Urinary bladder (tissue), 4 donors: ENCODE data around the gene ZNF426. TPM values are rescaled to one million over a fixed set of nuclear protein-coding genes. Genes with fewer than 3 reads are reported as not detected.
"Not testable (repeated sequence)": the region's sequence is repeated elsewhere in the genome, so short reads cannot be mapped to it uniquely, and the experiment has no call there.

ENCODE experiments used
- DNase-seq: peaks from one replicate; pipeline ENCODE4 v3.0.0-alpha.2; 2015; ENCODE audit errors: extremely low spot score
- H3K27ac ChIP-seq: one replicate; pipeline ENCODE4 v1.5.1; 2013; ENCODE audit warnings: low read depth, mild to moderate bottlenecking, moderate library complexity
- H3K36me3 ChIP-seq: one replicate; pipeline ENCODE4 v1.6.1; 2013; ENCODE audit warnings: mild to moderate bottlenecking, moderate library complexity; ENCODE audit not compliant: insufficient read depth
- H3K4me1 ChIP-seq: one replicate; pipeline ENCODE4 v1.6.1; 2013; ENCODE audit warnings: mild to moderate bottlenecking, moderate library complexity; ENCODE audit not compliant: insufficient read depth
- H3K4me3 ChIP-seq: one replicate; pipeline ENCODE4 v1.5.1; 2013; ENCODE audit warnings: low read depth, low read length
- WGBS: extraction: QIAGEN DNeasy Blood & Tissue Kit; methylation state at CpG from one replicate; pipeline ENCODE4 v1.1.7; 2013; 5-methylcytosine and 5-hydroxymethylcytosine counted together
- polyA plus RNA-seq: library from polyadenylated mRNA; stranded (reverse); fragments of 200-250 nt; gene quantifications from one replicate; pipeline ENCODE4 v1.2.3, GENCODE V29; 2013
- total RNA-seq: library from RNA; depleted of rRNA; stranded (reverse); fragments of >200 nt; gene quantifications from one replicate; pipeline ENCODE4 v1.2.3, GENCODE V29; 2014
- donor health status: healthy with polysubstance abuse.
- donor health status: healthy.

Gene ZNF426
- 29.8 TPM for total RNA-seq
- polyA plus RNA-seq: 6.9 TPM

DNA sequence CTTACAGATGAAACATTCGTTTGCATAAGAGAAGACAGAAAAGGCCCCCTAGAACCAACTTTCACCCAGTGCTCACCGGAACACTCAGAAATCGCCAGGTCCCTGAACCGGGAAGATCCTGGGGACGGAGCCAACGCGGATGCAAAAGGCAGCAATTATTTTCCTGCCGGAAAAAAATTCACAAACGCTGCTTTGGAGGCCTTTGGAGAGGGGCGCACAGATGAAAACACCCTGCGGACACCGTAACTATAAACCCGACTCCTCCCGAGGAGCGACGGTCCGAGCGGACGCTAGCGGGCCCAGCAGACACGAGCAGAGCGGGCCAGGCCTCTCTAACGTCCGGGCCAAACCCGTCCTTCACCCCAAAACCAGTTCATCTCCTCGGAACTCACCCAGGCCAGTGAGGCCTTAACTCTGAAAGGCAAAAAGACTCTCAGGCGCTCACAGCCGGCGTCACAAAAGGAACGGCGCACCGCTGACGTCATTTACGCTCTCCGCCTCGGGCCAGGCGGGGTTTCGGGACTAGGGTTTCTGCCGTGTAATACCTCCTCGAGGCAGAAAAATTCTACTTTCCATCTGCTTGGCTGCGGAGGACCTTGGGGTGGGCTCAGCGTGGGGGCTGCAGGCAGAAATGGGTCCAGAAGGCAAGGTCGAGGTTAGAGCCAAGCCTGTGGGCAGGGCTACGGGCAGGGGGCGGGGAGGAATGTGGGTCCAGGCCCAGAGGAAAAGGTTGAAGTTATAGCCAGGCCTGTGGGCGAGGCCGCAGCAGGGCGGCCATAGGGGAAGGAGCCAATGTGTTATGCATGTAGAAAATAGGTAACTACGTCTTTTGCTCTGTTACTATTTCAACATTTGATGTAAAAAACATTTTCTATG lies at the start of gene ZNF426:
Gene ZNF426, minus strand, starts transcription at position 463 of the 876 bp plus-strand sequence. CDS start 2,413 bp downstream, outside the sequence.
- peak; percentile 89 for DNase-seq
- under 1% methylated on average over 49 of the region's 49 CpGs for WGBS
- H3K4me3 ChIP-seq: peak within 1 kb of the TSS; percentile 82
- peak within 1 kb of the TSS; percentile 97 for H3K27ac ChIP-seq
- peaks cover 16% of the 10 kb centered on the region for H3K36me3 ChIP-seq
- H3K4me1 ChIP-seq: no peaks in the 10 kb centered on the region

DNA sequence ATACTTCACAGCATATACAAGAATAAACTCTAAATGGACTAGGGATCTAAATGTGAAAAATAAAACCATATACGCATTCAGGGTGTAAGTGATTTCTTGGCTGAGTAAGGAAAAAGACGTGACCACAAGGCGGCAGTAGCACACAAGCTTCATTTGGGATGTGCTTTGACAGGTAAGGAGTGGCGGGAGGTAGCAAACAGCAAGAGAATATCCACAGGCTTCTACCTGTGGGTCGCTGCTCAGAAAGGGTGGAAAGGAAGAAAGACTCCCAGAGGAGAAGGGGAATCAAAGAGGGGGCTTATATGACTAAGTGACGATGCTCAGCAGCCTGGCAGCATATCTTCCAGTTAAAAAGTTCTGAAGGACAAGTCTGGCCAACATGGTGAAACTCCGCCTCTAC lies 48.3 kb upstream of the ZNF426 start:
- no peaks in the 10 kb centered on the region for H3K36me3 ChIP-seq
- 16% methylated on average over 7 of the region's 7 CpGs for WGBS
- H3K4me3 ChIP-seq: no peak overlapping the region
- DNase-seq: peak; percentile 48
- no peaks in the 10 kb centered on the region for H3K4me1 ChIP-seq
- no peak overlapping the region for H3K27ac ChIP-seq

GRCh38 chr19:9584073-9584833 lies 45.8 kb upstream of the ZNF426 start, which contains the start of gene ZNF121:
Gene ZNF121, minus strand, starts transcription at chr19:9584504. Its CDS starts 16,407 bp downstream, at chr19:9568097.
- no peaks in the 10 kb centered on the region for H3K36me3 ChIP-seq
- peak; percentile 75 for DNase-seq
- no peaks in the 10 kb centered on the region for H3K4me1 ChIP-seq
- under 1% methylated on average over 51 of the region's 51 CpGs for WGBS
- peak within 1 kb of the TSS; percentile 95 for H3K27ac ChIP-seq
- H3K4me3 ChIP-seq: peak within 1 kb of the TSS; percentile 93

- WGBS: 83% methylated on average over 13 of the region's 13 CpGs
- not testable (repeated sequence) for H3K27ac ChIP-seq, H3K36me3 ChIP-seq, H3K4me3 ChIP-seq, DNase-seq, H3K4me1 ChIP-seq
These were observed 43.8 kb upstream of the ZNF426 start for GRCh38 chr19:9582081-9582725.

- DNase-seq: no peak
- Histone ChIP-seq H3K4me1 (no peaks in the 10 kb centered on the region), H3K27ac (no peak overlapping the region), H3K4me3 (no peak overlapping the region), H3K36me3 (no peaks in the 10 kb centered on the region)
- 89% methylated on average over 5 of the region's 5 CpGs for WGBS
These were observed 42.3 kb upstream of the ZNF426 start for GRCh38 chr19:9580728-9581127.

GRCh38 chr19:9570255-9570654 lies 31.8 kb upstream of the ZNF426 start:
- peaks cover 27% of the 10 kb centered on the region for H3K36me3 ChIP-seq

GRCh38 chr19:9566729-9567128 lies 28.3 kb upstream of the ZNF426 start:
- WGBS: 98% methylated on average over 1 of the region's 1 CpG
- DNase-seq: no peak
- H3K36me3 ChIP-seq: peaks cover 35% of the 10 kb centered on the region

More at GRCh38 chr19:9570255-9570654, 31.8 kb upstream of the ZNF426 start:
- Histone ChIP-seq H3K4me1 (no peaks in the 10 kb centered on the region), H3K27ac (no peak overlapping the region), H3K4me3 (no peak overlapping the region)
- DNase-seq: no peak
- WGBS: 99% methylated on average over 6 of the region's 6 CpGs

DNA sequence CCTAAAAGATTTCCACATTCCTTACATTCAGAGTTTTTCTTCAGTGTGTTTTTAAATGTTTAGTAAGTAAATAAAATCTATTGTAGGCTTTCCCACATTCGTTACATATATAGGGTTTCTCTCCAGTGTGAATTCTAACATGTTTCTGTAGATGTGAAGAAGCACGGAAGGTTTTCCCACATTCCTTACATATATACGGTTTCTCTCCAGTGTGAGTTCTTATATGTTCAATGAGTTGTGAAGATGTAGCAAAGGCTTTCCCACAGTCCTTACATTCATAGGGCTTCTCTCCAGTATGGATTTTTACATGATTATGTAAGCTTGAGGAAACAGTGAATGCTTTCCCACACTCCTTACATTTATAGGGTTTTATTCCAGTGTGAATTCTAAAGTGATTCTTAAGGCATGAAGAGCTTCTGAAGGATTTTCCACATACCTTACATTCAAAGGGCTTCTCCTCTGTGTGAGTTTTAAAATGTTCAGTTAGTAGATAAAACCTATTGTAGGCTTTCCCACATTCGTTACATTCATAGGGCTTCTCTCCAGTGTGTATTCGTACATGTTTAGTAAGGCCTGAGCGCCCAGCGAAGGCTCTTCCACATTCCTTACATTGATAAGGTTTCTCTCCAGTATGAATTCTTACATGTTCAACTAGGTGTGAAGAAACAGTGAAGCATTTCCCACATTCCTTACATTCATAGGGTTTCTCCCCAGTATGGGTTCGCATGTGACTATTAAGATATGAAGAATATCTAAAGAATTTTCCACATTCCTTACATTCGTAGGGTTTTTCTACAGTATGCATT lies 27.7 kb upstream of the ZNF426 start:
- no peak for DNase-seq
- Histone ChIP-seq H3K36me3 (peaks cover 34% of the 10 kb centered on the region), H3K4me3 (no peak overlapping the region), H3K27ac (no peak overlapping the region), H3K4me1 (no peaks in the 10 kb centered on the region)
- WGBS: 97% methylated on average over 9 of the region's 9 CpGs

More at GRCh38 chr19:9566729-9567128, 28.3 kb upstream of the ZNF426 start:
- Histone ChIP-seq H3K4me1 (no peaks in the 10 kb centered on the region), H3K27ac (no peak overlapping the region), H3K4me3 (no peak overlapping the region)

DNA sequence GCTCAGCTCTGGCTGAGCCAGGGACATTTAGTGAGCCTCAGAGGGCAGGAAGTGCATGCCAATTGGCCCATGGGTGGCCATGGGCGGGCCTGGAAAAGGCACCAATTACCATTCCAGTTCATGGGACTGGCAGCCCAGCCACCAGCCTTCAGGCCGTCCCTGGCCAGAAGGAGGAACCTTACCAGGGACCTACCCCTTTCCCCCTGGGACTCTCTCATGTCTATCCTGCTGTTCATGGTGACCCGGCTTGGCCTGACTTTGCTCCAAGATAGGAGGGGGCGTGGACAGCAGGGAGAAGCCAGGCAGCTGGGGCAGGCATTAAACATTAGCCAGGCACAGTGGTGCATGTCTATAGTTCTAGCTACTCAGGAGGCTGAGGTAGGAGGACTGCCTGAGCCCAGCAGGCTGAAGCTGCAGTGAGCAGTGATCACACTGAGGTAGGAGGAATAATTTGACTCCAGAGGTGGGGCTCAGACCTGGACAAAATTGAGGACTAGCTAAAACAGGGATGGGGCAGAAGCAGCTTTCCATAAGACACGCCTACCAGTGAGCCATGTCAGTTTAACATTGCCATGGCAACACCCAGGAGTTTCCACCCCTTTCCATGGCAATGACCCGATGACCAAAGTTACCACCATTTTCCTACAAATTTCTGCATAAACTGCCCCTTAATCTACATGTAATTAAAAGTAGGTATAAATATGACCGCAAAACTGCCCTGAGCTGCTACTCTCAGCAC lies 14.3 kb upstream of the ZNF426 start:
- no peak overlapping the region for H3K27ac ChIP-seq
- H3K4me1 ChIP-seq: no peaks in the 10 kb centered on the region
- H3K4me3 ChIP-seq: no peak overlapping the region
- WGBS: 93% methylated on average over 7 of the region's 7 CpGs
- no peak for DNase-seq
- H3K36me3 ChIP-seq: no peaks in the 10 kb centered on the region

GRCh38 chr19:9547870-9548269 lies 9.4 kb upstream of the ZNF426 start:
- WGBS: 92% methylated on average over 11 of the region's 11 CpGs
- Histone ChIP-seq H3K36me3 (no peaks in the 10 kb centered on the region), H3K4me3 (no peak overlapping the region), H3K4me1 (no peaks in the 10 kb centered on the region), H3K27ac (no peak overlapping the region)
- DNase-seq: no peak

DNA sequence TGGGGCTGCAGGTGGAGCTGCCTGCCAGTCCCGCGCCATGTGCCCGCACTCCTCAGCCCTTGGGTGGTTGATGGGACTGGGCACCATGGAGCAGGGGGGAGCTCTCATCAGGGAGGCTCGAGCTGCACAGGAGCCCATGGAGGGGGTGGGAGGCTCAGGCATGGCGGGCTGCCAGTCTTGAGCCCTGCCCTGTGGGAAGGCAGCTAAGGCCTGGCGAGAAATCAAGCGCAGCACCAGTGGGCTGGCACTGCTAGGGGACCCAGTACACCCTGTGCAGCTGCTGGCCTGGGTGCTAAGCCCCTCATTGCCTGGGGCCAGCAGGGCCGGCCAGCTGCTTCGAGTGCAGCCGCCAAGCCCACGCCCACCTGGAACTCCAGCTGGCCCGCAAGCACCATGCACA lies 2.8 kb upstream of the ZNF426 start:
- not testable (repeated sequence) for DNase-seq, H3K4me1 ChIP-seq, H3K36me3 ChIP-seq, H3K27ac ChIP-seq, H3K4me3 ChIP-seq
- WGBS: 93% methylated on average over 12 of the region's 12 CpGs

DNA sequence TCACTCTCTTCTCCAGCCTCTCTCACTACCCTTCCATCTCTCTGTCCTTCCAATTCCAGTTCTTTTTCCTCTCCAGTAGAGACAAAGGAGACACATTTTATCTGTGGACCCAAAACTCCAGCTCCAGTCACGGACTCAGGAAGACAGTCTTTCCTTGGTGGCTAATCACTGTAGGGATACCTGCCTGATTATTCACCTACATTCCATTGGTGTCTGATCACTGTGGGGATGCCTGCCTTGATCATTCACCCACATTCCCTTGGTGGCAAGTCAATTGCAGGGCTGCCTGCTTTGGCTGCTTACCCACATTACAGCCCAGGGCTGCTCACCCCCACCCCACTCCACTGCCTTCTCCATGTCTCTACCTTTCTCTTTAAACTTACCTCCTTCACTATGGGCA lies 1.5 kb upstream of the ZNF426 start:
- not testable (repeated sequence) for DNase-seq, H3K4me1 ChIP-seq, H3K27ac ChIP-seq, H3K36me3 ChIP-seq, H3K4me3 ChIP-seq
- 98% methylated on average over 1 of the region's 1 CpG for WGBS
